GM10266 (cell line): ENCODE measurements around the gene MOSMO.
"Not testable (repeated sequence)": the region's sequence is repeated elsewhere in the genome, so short reads cannot be mapped to it uniquely, and the experiment has no call there.

Experiments used
- DNase-seq: peaks from one replicate; pipeline ENCODE4 v3.0.0; 2012; ENCODE audit errors: extremely low spot score
- CTCF ChIP-seq: IDR thresholded peaks from 2 replicates; pipeline ENCODE4 v1.5.1; 2012; ENCODE audit warnings: mild to moderate bottlenecking, low read depth; ENCODE audit not compliant: control insufficient read depth, insufficient read depth; ENCODE audit errors: missing control alignments

Gene MOSMO

GRCh38 chr16:22001591-22001990, 6.3 kb upstream of the MOSMO start:
- no peak for DNase-seq
- no peak for TF ChIP-seq CTCF

GRCh38 chr16:22002047-22002446, 5.9 kb upstream of the MOSMO start:
- DNase-seq = not testable (repeated sequence)

GRCh38 chr16:22003195-22003594, 4.7 kb upstream of the MOSMO start:
- no peak for TF ChIP-seq CTCF
- no peak for DNase-seq

- no peak for TF ChIP-seq CTCF
- DNase-seq = no peak
Observed at GRCh38 chr16:22004341-22004740, 3.6 kb upstream of the MOSMO start.

- DNase-seq = no peak
- TF ChIP-seq CTCF = no peak
Observed at GRCh38 chr16:22005746-22006145, 2.2 kb upstream of the MOSMO start.

- TF ChIP-seq CTCF = no peak
Observed at GRCh38 chr16:22006636-22007035, 1.3 kb upstream of the MOSMO start.

GRCh38 chr16:22007159-22007508, 777 bp upstream of the MOSMO start:
- no peak for TF ChIP-seq CTCF
- DNase-seq = no peak

More at GRCh38 chr16:22006636-22007035, 1.3 kb upstream of the MOSMO start:
- no peak for DNase-seq

GRCh38 chr16:22008215-22009059, 526 bp downstream of the MOSMO start:
- no peak for TF ChIP-seq CTCF
- no peak for DNase-seq
